Right lobe of liver (tissue), 6 donors: ENCODE data around the gene WNT7A. TPM values are rescaled to one million over a fixed set of nuclear protein-coding genes. Genes with fewer than 3 reads are reported as not detected.

Source experiments
- ATAC-seq, 4 donors: fragments of 200-7000 bp; cut with Tn5 transposase; one replicate each; pipeline ENCODE4 v1.9.1; 2020; ENCODE audit warnings: mild to moderate bottlenecking in 4 of 4, moderate library complexity in 4 of 4
- DNase-seq, 3 donors: peaks; one replicate each; pipeline ENCODE4 v3.0.0-alpha.2; 2020
- H3K27ac ChIP-seq, 3 donors: fragments of 200-600 bp; one replicate each; pipeline ENCODE4 v1.8.0; 2022
- H3K27me3 ChIP-seq, 2 donors: fragments of 200-600 bp; one replicate each; pipeline ENCODE4 v1.8.0; 2022
- H3K36me3 ChIP-seq, 4 donors: fragments of 200-600 bp; sonication (generic) in 1 of 4; one replicate each; pipeline versions ENCODE4 v1.5.1 to v1.8.0; 2017 to 2022; ENCODE audit warnings: control low read depth in 1 of 4
- H3K4me1 ChIP-seq, 4 donors: fragments of 200-600 bp; sonication (generic) in 1 of 4; one replicate each; pipeline versions ENCODE4 v1.5.1 to v1.8.0; 2017 to 2022; ENCODE audit warnings: control low read depth in 1 of 4
- H3K4me3 ChIP-seq, 3 donors: fragments of 200-600 bp; one replicate each; pipeline ENCODE4 v1.8.0; 2022
- H3K9me3 ChIP-seq, 4 donors: fragments of 200-600 bp; sonication (generic) in 1 of 4; one replicate each; pipeline versions ENCODE4 v1.5.1 to v1.8.0; 2017 to 2022; ENCODE audit warnings: control low read depth in 1 of 4
- CTCF ChIP-seq, 4 donors: fragments of 200-600 bp in 3 of 4; fragments of 450-650 bp in 1 of 4; IDR thresholded peaks; one replicate each; pipeline versions ENCODE4 v1.5.1 to v1.8.0; 2016 to 2022; ENCODE audit warnings: antibody characterized with exemption in 4 of 4, mild to moderate bottlenecking in 2 of 4
- POLR2A ChIP-seq: fragments of 450-650 bp; IDR thresholded peaks from one replicate; pipeline ENCODE4 v1.6.1; 2017; ENCODE audit warnings: antibody characterized with exemption, mild to moderate bottlenecking
- WGBS: methylation state at CpG from one replicate; pipeline ENCODE4 v1.1.6; 2018; ENCODE audit warnings: low coverage, low lambda C conversion rate; ENCODE audit not compliant: insufficient coverage; ENCODE audit errors: missing lambda C conversion rate; 5-methylcytosine and 5-hydroxymethylcytosine counted together
- intact Hi-C, 2 donors: fragments of 100-400 bp; cut with DNase I; formaldehyde crosslinking; loops; one replicate each; pipeline versions ENCODE4 v1.11.2 to v1.14.1; 2022
- total RNA-seq, 6 experiments: library from RNA; depleted of rRNA in 2 of 6; stranded (reverse); fragments of >200 nt in 2 of 6; fragmentation: NEBNext Ultra II Directional in 3 of 6; extraction: Animal tissue kit (Norgen Biotek cat#: 25700) in 3 of 6; gene quantifications; one replicate each; pipeline versions ENCODE4 v1.1.0 to v1.2.4, GENCODE V29; 2016 to 2023
- donor health status: DM: no; HTN: yes; CAD: no.
- donor health status: DM: no; HTN: no; CAD: no.
- donor health status: DM: no; HTN: no; CAD: no.
- donor health status: DM: no; HTN: yes; CAD: no.
- donor health status: DM: no; HTN: yes; CAD: no.

WNT7A gene
- total RNA-seq, 6 experiments from 2014 or later, result not detected

- Histone ChIP-seq H3K4me3 (no peak overlapping the region), H3K36me3 (no peaks in the 10 kb centered on the region), H3K4me1 (peaks cover 0 to 3% (median 1%) of the 10 kb centered on the region in 4 donors), H3K27ac (no peak overlapping the region), H3K9me3 (no peaks in the 10 kb centered on the region), H3K27me3 (no peaks in the 10 kb centered on the region)
- DNase-seq, result no peak
- TF ChIP-seq POLR2A, result no peak
- no peak for TF ChIP-seq CTCF (IDR thresholded peaks at IDR 0.05)
- no peak for ATAC-seq
- intact Hi-C loops, result loop anchor here in 1 of 2 donors (10.0 kb wide), 2 partner anchors 284 to 574 kb away; partner anchors contain the start of genes LSM3 and XPC
Measured at GRCh38 chr3:13891017-13891392, 11.1 kb upstream of the WNT7A start.

- TF ChIP-seq POLR2A (no peak), CTCF (IDR thresholded peaks at IDR 0.05) (no peak)
- ATAC-seq (peak in 1 of 4 donors; percentile 8), DNase-seq (no peak)
- Histone ChIP-seq H3K27me3 (peaks cover 0 to 1% of the 10 kb centered on the region in 2 donors), H3K36me3 (no peaks in the 10 kb centered on the region), H3K4me3 (no peak overlapping the region), H3K4me1 (no peaks in the 10 kb centered on the region), H3K9me3 (no peaks in the 10 kb centered on the region), H3K27ac (no peak overlapping the region)
- WGBS, result 41% methylated on average over 7 of the region's 13 CpGs
- intact Hi-C loops, result loop anchor here in 1 of 2 donors (10.0 kb wide), 2 partner anchors 284 to 574 kb away; partner anchors contain the start of genes LSM3 and XPC
Measured at GRCh38 chr3:13890377-13891016, 10.6 kb upstream of the WNT7A start.

GRCh38 chr3:13888576-13888975, 8.7 kb upstream of the WNT7A start:
- H3K36me3 ChIP-seq, result no peaks in the 10 kb centered on the region
- no peak overlapping the region for H3K4me3 ChIP-seq
- no CpG with 5 or more reads among the region's 1 CpG for WGBS
- no peaks in the 10 kb centered on the region for H3K4me1 ChIP-seq
- no peaks in the 10 kb centered on the region for H3K9me3 ChIP-seq
- peaks cover 0 to 4% of the 10 kb centered on the region in 2 donors for H3K27me3 ChIP-seq
- TF ChIP-seq CTCF (IDR thresholded peaks at IDR 0.05) (no peak), POLR2A (no peak)
- no peak for DNase-seq
- intact Hi-C loops, result loop anchor here in 1 of 2 donors (10.0 kb wide), 1 partner anchor 234 kb away; no protein-coding TSS in a partner anchor
- ATAC-seq, result no peak
- no peak overlapping the region for H3K27ac ChIP-seq

- H3K9me3 ChIP-seq, result no peaks in the 10 kb centered on the region
- WGBS, result 59% methylated on average over 6 of the region's 6 CpGs
- H3K27me3 ChIP-seq, result peaks cover 0 to 4% of the 10 kb centered on the region in 2 donors
- ATAC-seq (no peak), DNase-seq (no peak)
- intact Hi-C loops, result loop anchor here in 1 of 2 donors (10.0 kb wide), 1 partner anchor 233 kb away; no protein-coding TSS in a partner anchor
- no peaks in the 10 kb centered on the region for H3K4me1 ChIP-seq
- no peaks in the 10 kb centered on the region for H3K36me3 ChIP-seq
- H3K4me3 ChIP-seq, result no peak overlapping the region
- H3K27ac ChIP-seq, result no peak overlapping the region
- TF ChIP-seq POLR2A (no peak), CTCF (IDR thresholded peaks at IDR 0.05) (no peak)
Measured at GRCh38 chr3:13887495-13888300, 7.8 kb upstream of the WNT7A start.
